Amniotic stem cell (primary cell): Measurements from ENCODE around the gene TP53TG3.
"Not testable (repeated sequence)": the region's sequence is repeated elsewhere in the genome, so short reads cannot be mapped to it uniquely, and the experiment has no call there.

ENCODE experiments used
- DNase-seq: peaks from one replicate; lab custom pipeline; 2025; lab: John Stamatoyannopoulos, UW

TP53TG3 gene

GRCh38 chr16:32676065-32676464 lies at the start of gene TP53TG3:
Gene TP53TG3 (minus strand): TSS chr16:32676165. CDS start chr16:32676097, 68 bp downstream.
- DNase-seq: not testable (repeated sequence)

- not testable (repeated sequence) for DNase-seq
Measured at GRCh38 chr16:32650876-32651275, 25.1 kb downstream of the TP53TG3 start.

- not testable (repeated sequence) for DNase-seq
Measured at GRCh38 chr16:32647562-32647961, 28.4 kb downstream of the TP53TG3 start.

GRCh38 chr16:32646780-32647179 lies 29.2 kb downstream of the TP53TG3 start:
- DNase-seq: not testable (repeated sequence)

- DNase-seq: not testable (repeated sequence)
Measured at GRCh38 chr16:32646177-32646576, 29.8 kb downstream of the TP53TG3 start.

- not testable (repeated sequence) for DNase-seq
Measured at GRCh38 chr16:32645278-32645908, 30.6 kb downstream of the TP53TG3 start.

GRCh38 chr16:32644715-32645114 lies 31.2 kb downstream of the TP53TG3 start:
- not testable (repeated sequence) for DNase-seq

- not testable (repeated sequence) for DNase-seq
Measured at GRCh38 chr16:32637614-32638013, 38.4 kb downstream of the TP53TG3 start.

- not testable (repeated sequence) for DNase-seq
Measured at GRCh38 chr16:32632096-32632495, 43.9 kb downstream of the TP53TG3 start.
